Fibroblast of the conjunctiva (primary cell): ENCODE data around the gene EFCAB9.

Source experiments
- DNase-seq: peaks from one replicate; pipeline ENCODE4 v3.0.0-alpha.2; 2010; ENCODE audit warnings: low read depth

Gene EFCAB9

DNA sequence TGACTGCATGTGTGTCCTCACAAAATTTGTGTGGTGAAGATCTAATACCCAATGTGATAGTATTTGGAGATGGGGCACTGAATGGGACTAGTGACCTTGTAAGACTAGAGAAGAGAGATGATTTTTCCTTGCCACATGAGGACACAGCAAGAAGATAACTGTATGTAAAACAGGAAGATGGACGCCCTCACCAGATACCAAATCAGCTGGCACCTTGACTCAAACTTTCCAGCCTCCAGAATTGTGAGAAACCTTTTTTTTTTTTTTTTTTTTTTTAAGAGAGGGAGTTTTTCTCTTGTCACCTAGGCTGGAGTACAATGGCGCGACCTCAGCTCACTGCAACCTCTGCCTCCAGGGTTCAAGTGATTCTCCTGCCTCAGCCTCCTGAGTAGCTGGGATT is 49.3 kb downstream of the EFCAB9 start:
- no peak for DNase-seq

DNA sequence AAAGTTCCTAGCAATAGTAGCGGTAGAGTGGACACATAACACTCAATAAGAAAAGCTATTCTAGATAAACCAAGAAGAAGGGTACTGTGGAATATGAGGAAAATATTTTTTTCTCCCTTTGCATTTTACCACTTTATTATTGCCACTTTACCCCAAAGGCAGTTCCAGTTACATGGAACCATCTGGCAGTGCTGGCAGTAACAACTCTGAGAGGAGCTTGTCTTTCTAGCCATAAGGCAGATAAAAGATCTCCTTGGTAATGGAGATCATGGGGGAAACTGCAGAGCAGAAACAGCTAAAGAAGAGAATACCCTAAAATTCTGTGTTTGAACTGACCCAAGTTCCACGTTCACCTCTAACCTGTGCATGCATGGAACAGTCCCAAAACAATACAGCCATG is 51.1 kb downstream of the EFCAB9 start:
- DNase-seq = no peak

DNA sequence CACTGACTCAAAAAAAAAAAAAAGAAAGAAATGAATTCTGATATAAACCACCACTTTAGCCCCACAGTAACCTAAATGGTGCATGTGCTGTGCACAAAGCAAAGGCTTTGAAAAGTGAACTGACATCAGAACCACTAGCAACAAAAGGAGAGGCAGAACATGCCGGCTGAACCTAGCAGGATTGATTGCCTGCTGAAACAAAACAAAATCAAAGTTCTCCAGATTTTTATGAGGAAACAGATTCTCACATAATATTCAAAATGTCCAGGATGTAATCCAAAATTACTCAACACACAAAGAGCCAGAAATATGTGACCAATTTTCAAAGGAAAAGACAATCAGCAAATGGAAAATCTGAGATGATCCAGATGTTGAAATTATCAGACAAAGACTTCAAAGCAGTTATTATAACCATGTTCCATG is 51.7 kb downstream of the EFCAB9 start:
- no peak for DNase-seq

DNA sequence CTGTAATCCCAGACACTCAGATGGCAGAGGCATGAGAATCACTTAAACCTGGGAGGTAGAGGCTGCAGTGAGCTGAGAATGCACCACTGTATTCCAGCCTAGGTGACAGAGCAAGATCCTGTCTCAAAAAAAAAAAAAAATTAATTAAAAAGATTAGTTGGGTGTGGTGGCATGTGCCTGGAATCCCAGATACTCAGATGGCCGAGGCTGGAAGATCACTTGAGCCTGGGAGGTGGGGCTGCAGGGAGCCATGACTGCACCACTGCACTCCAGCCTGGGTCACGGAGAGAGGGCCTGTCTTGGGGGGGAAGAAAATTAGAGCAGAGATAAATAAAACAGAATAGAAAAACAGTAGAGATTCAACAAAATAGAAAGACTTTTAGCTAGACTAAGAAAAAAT is 54.7 kb downstream of the EFCAB9 start:
- DNase-seq = no peak

DNA sequence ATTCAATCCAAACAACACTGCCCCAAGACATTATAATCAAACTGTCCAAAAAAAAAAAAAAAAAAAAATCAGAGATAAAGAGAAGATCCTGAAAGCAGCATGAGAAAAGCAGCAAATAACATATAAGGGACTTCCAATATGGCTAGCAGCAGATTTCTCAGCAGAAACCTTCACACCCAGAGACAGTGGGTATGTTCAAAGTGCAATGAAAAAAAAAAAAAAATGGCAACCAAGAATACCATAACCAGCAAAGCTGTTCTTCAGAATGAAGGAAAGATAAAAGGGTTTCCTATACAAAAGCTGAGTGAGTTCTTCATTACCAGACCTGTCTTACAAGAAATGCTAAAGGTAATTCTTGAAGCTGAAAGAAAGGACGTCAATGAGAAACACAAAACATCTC is 57.4 kb downstream of the EFCAB9 start:
- no peak for DNase-seq

DNA sequence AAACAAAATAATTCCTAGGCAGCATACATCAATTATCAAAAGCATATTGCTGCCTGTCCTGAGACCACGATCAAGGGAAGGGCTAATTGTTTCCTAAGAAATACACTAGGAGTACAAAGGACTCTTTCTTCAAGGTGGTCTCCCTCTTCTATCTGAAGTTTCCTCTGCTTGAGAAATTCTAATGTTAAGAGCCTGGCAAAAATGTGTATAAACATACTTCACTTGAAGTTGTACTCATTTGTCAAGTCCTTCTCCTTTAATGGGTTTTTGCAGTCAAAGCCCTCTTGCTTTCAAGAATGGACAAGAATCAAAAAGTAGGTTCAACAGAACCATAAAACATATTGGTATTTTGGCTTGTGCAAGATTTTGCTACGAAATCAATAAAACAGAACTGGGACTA is 58.5 kb downstream of the EFCAB9 start:
- DNase-seq = no peak
